ENCODE measurements around the gene KCTD6. TPM values are rescaled to one million over a fixed set of nuclear protein-coding genes. Genes with fewer than 3 reads are reported as not detected.

KCTD6 gene
- total and polyA plus RNA-seq, 2 of the 4 experiments (the other 2 are of a cell fraction), result 7.0 to 9.2 TPM

DNA sequence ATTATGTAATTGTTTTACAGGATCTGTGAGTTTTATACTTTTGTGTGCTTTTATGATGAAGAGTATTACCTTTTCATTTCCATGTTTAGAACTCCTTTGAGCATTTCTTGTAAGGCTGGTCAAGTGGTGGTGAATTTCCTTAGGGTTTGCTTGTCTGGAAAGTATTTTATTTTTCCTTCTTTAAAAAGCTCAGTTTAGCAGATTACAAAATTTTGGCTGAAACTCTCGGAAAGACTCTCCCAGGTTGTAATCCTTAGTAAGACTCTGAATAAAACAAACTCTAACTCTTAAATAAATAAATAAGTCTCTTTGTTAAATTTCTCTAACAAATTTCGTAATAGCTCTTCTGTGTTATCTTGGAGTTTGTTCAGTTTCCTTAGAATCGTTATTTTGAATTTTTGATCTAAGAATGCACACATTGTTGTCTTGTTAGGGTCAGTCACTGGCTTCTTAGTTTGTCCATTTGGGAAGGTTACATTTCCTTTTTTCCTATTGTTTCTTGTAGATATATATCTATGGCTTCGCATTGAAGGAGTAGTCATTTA lies 59.8 kb downstream of the KCTD6 start:
- H3K4ac ChIP-seq (ENCODE audit: low read depth, low read length), result no peak overlapping the region
- H2AK5ac ChIP-seq (ENCODE audit: low read depth, low read length), result no peak overlapping the region
- no peak overlapping the region for H3K18ac ChIP-seq (ENCODE audit: low read depth, low read length)
- no peak overlapping the region for H3K9ac ChIP-seq (ENCODE audit: low read depth, low read length)
- no peak overlapping the region for H2BK5ac ChIP-seq (ENCODE audit: low read depth, low read length, poor library complexity, severe bottlenecking)
- WGBS, 2 experiments (ENCODE audit: extremely low coverage in 2 of 2, insufficient read length in 1 of 2), result no CpG with 5 or more reads among the region's 4 CpGs
- no TSS peak for BruUV-seq (replicated peaks)
- H3K4me1 ChIP-seq (ENCODE audit: control insufficient read depth, insufficient read depth, low read length), result no peaks in the 10 kb centered on the region
- H3K36me3 ChIP-seq (ENCODE audit: control insufficient read depth, insufficient read depth, low read length), result no peaks in the 10 kb centered on the region
- intact Hi-C loops (cut with micrococcal nuclease) (no loop called here), dilution Hi-C loops (cut with HindIII; ENCODE audit: low sequenced_read_pairs, unreplicated experiment) (no loop called here), in situ Hi-C loops (cut with MboI; ENCODE audit: low sequenced_read_pairs) (loop anchor here (25.0 kb wide), 1 partner anchor 436 kb away; no protein-coding TSS in a partner anchor)
- H3K9me1 ChIP-seq (ENCODE audit: insufficient read depth, low read length), result peaks cover 4% of the 10 kb centered on the region; the same call in 1 of the 2 replicates
- H2AFZ ChIP-seq (replicated peaks; ENCODE audit: low read length, poor library complexity), result no peak overlapping the region
- peaks cover 4% of the 10 kb centered on the region; the same call in 1 of the 2 replicates for H3K27me3 ChIP-seq (ENCODE audit: control insufficient read depth, insufficient read depth, low read length)
- H3K9me3 ChIP-seq (ENCODE audit: control insufficient read depth, insufficient read depth, low read length), result peaks cover 8% of the 10 kb centered on the region
- DNase-seq (no peak), ATAC-seq (ENCODE audit: low read depth) (no peak)
- no peaks in the 10 kb centered on the region for H3K79me1 ChIP-seq (ENCODE audit: low read depth in 1 of 2, low read length in 2 of 2)
- H2BK20ac ChIP-seq (ENCODE audit: low read depth, low read length), result no peak overlapping the region
- no peak overlapping the region for H2AK9ac ChIP-seq (replicated peaks; ENCODE audit: low read depth, low read length, poor library complexity)
- no peak overlapping the region for H3K4me3 ChIP-seq (ENCODE audit: insufficient read depth, low read depth, low read length)
- no peak overlapping the region for H2BK15ac ChIP-seq (ENCODE audit: low read depth, low read length)
- CTCF ChIA-PET, result interaction anchor here (1.3 kb wide), 1 partner anchor 16 kb away, joined by 3 read pairs; no protein-coding TSS in a partner anchor
- no peak overlapping the region for H3K23ac ChIP-seq (ENCODE audit: low read depth, low read length)
- H3K4me2 ChIP-seq (ENCODE audit: low read depth, low read length), result no peak overlapping the region
- no peak overlapping the region for H3K27ac ChIP-seq (ENCODE audit: insufficient read depth, low read length)
- no peak overlapping the region for H4K8ac ChIP-seq (ENCODE audit: low read depth in 2 of 2, low read length in 2 of 2)
- no peak overlapping the region for H4K5ac ChIP-seq (ENCODE audit: low read depth, low read length)
- H3K14ac ChIP-seq (replicated peaks; ENCODE audit: low read depth, low read length), result no peak overlapping the region
- H4K20me1 ChIP-seq (ENCODE audit: insufficient read depth, low read length), result no peaks in the 10 kb centered on the region
- no peak overlapping the region for H2BK120ac ChIP-seq (ENCODE audit: low read depth, low read length)
- TF ChIP-seq, protein P1, sequence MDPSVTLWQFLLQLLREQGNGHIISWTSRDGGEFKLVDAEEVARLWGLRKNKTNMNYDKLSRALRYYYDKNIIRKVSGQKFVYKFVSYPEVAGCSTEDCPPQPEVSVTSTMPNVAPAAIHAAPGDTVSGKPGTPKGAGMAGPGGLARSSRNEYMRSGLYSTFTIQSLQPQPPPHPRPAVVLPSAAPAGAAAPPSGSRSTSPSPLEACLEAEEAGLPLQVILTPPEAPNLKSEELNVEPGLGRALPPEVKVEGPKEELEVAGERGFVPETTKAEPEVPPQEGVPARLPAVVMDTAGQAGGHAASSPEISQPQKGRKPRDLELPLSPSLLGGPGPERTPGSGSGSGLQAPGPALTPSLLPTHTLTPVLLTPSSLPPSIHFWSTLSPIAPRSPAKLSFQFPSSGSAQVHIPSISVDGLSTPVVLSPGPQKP (IDR thresholded peaks at IDR 0.05; ENCODE audit: borderline replicate concordance, low read depth, low read length), result no peak
- TF ChIP-seq MAZ (IDR thresholded peaks at IDR 0.05; ENCODE audit: borderline replicate concordance, low read depth, low read length) (no peak), CEBPB (IDR thresholded peaks at IDR 0.05; ENCODE audit: low read depth, low read length) (peak; percentile 29; the same call in 1 of the 2 replicates), MXI1 (IDR thresholded peaks at IDR 0.05; ENCODE audit: borderline replicate concordance, low read depth, low read length) (no peak)
- no peak overlapping the region for H4K91ac ChIP-seq (ENCODE audit: insufficient read depth, low read depth, low read length)
- H3K56ac ChIP-seq (ENCODE audit: extremely low read depth, insufficient read depth, low read length), result no peak overlapping the region
- POLR2A ChIA-PET (ENCODE audit: unreplicated experiment), result no interaction called here

Other genes with a start within 250 kb of the KCTD6 start
- 6.6 and 11.9 TPM in 2 replicates for gene RPP14, start 185.9 kb upstream of the KCTD6 start, total RNA-seq (2012; rRNA removed)
- gene RPP14, start 185.9 kb upstream of the KCTD6 start, polyA plus RNA-seq (2012; rRNA removed), result 6.5 and 7.8 TPM in 2 replicates
- gene HTD2, start 185.6 kb upstream of the KCTD6 start, total RNA-seq (2012; rRNA removed), result 11.4 and 13.3 TPM in 2 replicates
- 5.7 and 6.4 TPM in 2 replicates for gene HTD2, start 185.6 kb upstream of the KCTD6 start, polyA plus RNA-seq (2012; rRNA removed)
- 14.3 and 15.6 TPM in 2 replicates for gene PXK, start 159.2 kb upstream of the KCTD6 start, total RNA-seq (2012; rRNA removed)
- gene PXK, start 159.2 kb upstream of the KCTD6 start, polyA plus RNA-seq (2012; rRNA removed), result 16.4 and 17.7 TPM in 2 replicates
- gene PDHB, start 58.3 kb upstream of the KCTD6 start, total RNA-seq (2012; rRNA removed), result 73.5 and 86.9 TPM in 2 replicates
- gene PDHB, start 58.3 kb upstream of the KCTD6 start, polyA plus RNA-seq (2012; rRNA removed), result 63.8 and 69.2 TPM in 2 replicates
- 15.6 and 17.8 TPM in 2 replicates for gene ACOX2, start 45.1 kb downstream of the KCTD6 start, total RNA-seq (2012; rRNA removed)
- gene ACOX2, start 45.1 kb downstream of the KCTD6 start, polyA plus RNA-seq (2012; rRNA removed), result 26.8 and 32.9 TPM in 2 replicates
- not detected in 2 replicates for gene FAM107A, start 85.3 kb downstream of the KCTD6 start, total RNA-seq (2012; rRNA removed)
- not detected in 2 replicates for gene FAM107A, start 85.3 kb downstream of the KCTD6 start, polyA plus RNA-seq (2012; rRNA removed)
- not detected in 2 replicates for gene FAM3D, start 174.7 kb downstream of the KCTD6 start, total RNA-seq (2012; rRNA removed)
- not detected in 2 replicates for gene FAM3D, start 174.7 kb downstream of the KCTD6 start, polyA plus RNA-seq (2012; rRNA removed)

Data from IMR-90 (cell line).